ENCODE data around the gene UBXN4.
A peak's percentile ranks its signal among the peaks of the same experiment; 100 is the strongest.
"Not testable (repeated sequence)": the region's sequence is repeated elsewhere in the genome, so short reads cannot be mapped to it uniquely, and the experiment has no call there.

Gene UBXN4

GRCh38 chr2:135741395-135742324 is at the start of gene UBXN4:
Gene UBXN4, plus strand, starts transcription at chr2:135741855. Its CDS starts 75 bp downstream, at chr2:135741930.
- peak; percentile 99 for DNase-seq

- no peak for DNase-seq
These were observed 46.9 kb upstream of the UBXN4 start for GRCh38 chr2:135694711-135695110.

- DNase-seq = no peak
These were observed 42.8 kb upstream of the UBXN4 start for GRCh38 chr2:135698838-135699237.

- DNase-seq = peak; percentile 41
These were observed 40.2 kb upstream of the UBXN4 start for GRCh38 chr2:135701442-135701841.

GRCh38 chr2:135703300-135703699 is 38.4 kb upstream of the UBXN4 start:
- DNase-seq = no peak

- DNase-seq = not testable (repeated sequence)
These were observed 37.6 kb upstream of the UBXN4 start for GRCh38 chr2:135704075-135704474.

- no peak for DNase-seq
These were observed 33.5 kb upstream of the UBXN4 start for GRCh38 chr2:135708159-135708558.

- DNase-seq = peak; percentile 38
These were observed 31.7 kb upstream of the UBXN4 start for GRCh38 chr2:135709992-135710391.

GRCh38 chr2:135715086-135715485 is 26.6 kb upstream of the UBXN4 start:
- DNase-seq = not testable (repeated sequence)

GRCh38 chr2:135728064-135728743 is 13.5 kb upstream of the UBXN4 start:
- no peak for DNase-seq

- no peak for DNase-seq
These were observed 9.1 kb upstream of the UBXN4 start for GRCh38 chr2:135732561-135732960.

- DNase-seq = no peak
These were observed 8.6 kb upstream of the UBXN4 start for GRCh38 chr2:135733045-135733444.

GRCh38 chr2:135736546-135736945 is 5.1 kb upstream of the UBXN4 start:
- DNase-seq = no peak

- no peak for DNase-seq
These were observed 1.4 kb upstream of the UBXN4 start for GRCh38 chr2:135740206-135740605.

GRCh38 chr2:135741043-135741394 is 636 bp upstream of the UBXN4 start:
- DNase-seq = no peak

GRCh38 chr2:135742325-135742757 is 686 bp downstream of the UBXN4 start:
- peak; percentile 47 for DNase-seq

GRCh38 chr2:135743860-135744259 is 2.2 kb downstream of the UBXN4 start:
- no peak for DNase-seq

GRCh38 chr2:135744760-135745314 is 3.2 kb downstream of the UBXN4 start:
- peak; percentile 27 for DNase-seq

- DNase-seq = peak; percentile 83
These were observed 3.9 kb downstream of the UBXN4 start for GRCh38 chr2:135745545-135745944.

- no peak for DNase-seq
These were observed 13.9 kb downstream of the UBXN4 start for GRCh38 chr2:135755573-135755972.

- DNase-seq = no peak
These were observed 15.0 kb downstream of the UBXN4 start for GRCh38 chr2:135756692-135757091.

GRCh38 chr2:135762022-135762421 is 20.4 kb downstream of the UBXN4 start:
- no peak for DNase-seq

- DNase-seq = no peak
These were observed 20.9 kb downstream of the UBXN4 start for GRCh38 chr2:135762530-135762929.

GRCh38 chr2:135768863-135769262 is 27.2 kb downstream of the UBXN4 start:
- DNase-seq = no peak

All from fibroblast of skin of right quadriceps (primary cell).